ENCODE results near the gene MEGF10. TPM values are rescaled to one million over a fixed set of nuclear protein-coding genes. Genes with fewer than 3 reads are reported as not detected.

The MEGF10 gene
- total and polyA plus RNA-seq, 5 donors = 0.25 to 2.7 (median 1.1) TPM

DNA sequence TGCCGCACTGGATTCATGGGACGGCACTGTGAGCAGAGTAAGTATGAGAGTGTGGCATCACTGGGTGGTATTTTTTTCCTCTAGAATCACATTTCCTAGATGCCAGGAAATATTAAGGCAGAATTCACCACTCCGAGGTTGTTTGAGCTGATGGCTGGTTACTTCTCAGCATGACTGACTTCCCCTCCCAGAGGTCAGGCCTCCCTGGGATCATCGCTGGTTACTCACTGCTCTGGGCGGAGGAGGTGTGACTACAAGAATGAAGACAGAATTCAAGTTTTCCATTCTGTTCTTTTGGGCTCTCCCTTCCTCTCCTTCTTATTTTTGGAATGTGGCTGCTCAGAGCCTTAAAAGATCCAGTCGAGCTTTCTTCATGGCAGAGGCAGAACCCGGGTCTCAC lies 150.2 kb downstream of the MEGF10 start:
- DNase-seq = no peak
- Histone ChIP-seq H3K4me1 (ENCODE audit: control insufficient read depth, insufficient read depth, low read length) (no peaks in the 10 kb centered on the region), H3K27ac (ENCODE audit: low read length) (no peak overlapping the region), H3K9me3 (ENCODE audit: control insufficient read depth, low read length) (no peaks in the 10 kb centered on the region), H3K4me3 (ENCODE audit: low read length) (no peak overlapping the region), H3K27me3 (ENCODE audit: control insufficient read depth, insufficient read depth) (no peaks in the 10 kb centered on the region)
- WGBS = 78% methylated on average over 7 of the region's 7 CpGs
- peak in 1 of 2 donors; percentile 16 for ATAC-seq
- intact Hi-C loops (cut with DNase I) = loop anchor here in 2 of 4 donors (2.0 to 5.0 kb wide), 3 partner anchors 150 to 604 kb away; partner anchors contain the start of gene MEGF10 (in 1 of the 2)

GRCh38 chr5:127441799-127442484 lies 151.3 kb downstream of the MEGF10 start:
- 56% methylated on average over 4 of the region's 4 CpGs for WGBS
- no peak for ATAC-seq
- Histone ChIP-seq H3K9me3 (ENCODE audit: control insufficient read depth, low read length) (no peaks in the 10 kb centered on the region), H3K4me1 (ENCODE audit: control insufficient read depth, insufficient read depth, low read length) (no peaks in the 10 kb centered on the region), H3K27ac (ENCODE audit: low read length) (no peak overlapping the region), H3K4me3 (ENCODE audit: low read length) (no peak overlapping the region), H3K27me3 (ENCODE audit: control insufficient read depth, insufficient read depth) (no peaks in the 10 kb centered on the region)
- intact Hi-C loops (cut with DNase I) = loop anchor here in 3 of 4 donors (2.0 to 5.0 kb wide), 3 partner anchors 151 to 605 kb away; partner anchors contain the start of gene MEGF10 (in 2 of the 3)
- no peak for DNase-seq

- no peak overlapping the region for H3K4me3 ChIP-seq (ENCODE audit: low read length)
- no peak overlapping the region for H3K27ac ChIP-seq (ENCODE audit: low read length)
- H3K4me1 ChIP-seq (ENCODE audit: control insufficient read depth, insufficient read depth, low read length) = no peaks in the 10 kb centered on the region
- no peaks in the 10 kb centered on the region for H3K27me3 ChIP-seq (ENCODE audit: control insufficient read depth, insufficient read depth)
- DNase-seq (no peak), ATAC-seq (no peak)
- WGBS = 90% methylated on average over 1 of the region's 1 CpG
- H3K9me3 ChIP-seq (ENCODE audit: control insufficient read depth, low read length) = no peaks in the 10 kb centered on the region
- intact Hi-C loops (cut with DNase I) = loop anchor here in 2 of 4 donors (5.0 kb wide), 2 partner anchors 157 to 607 kb away; no protein-coding TSS in a partner anchor
These were observed 153.6 kb downstream of the MEGF10 start for GRCh38 chr5:127444171-127444570.

DNA sequence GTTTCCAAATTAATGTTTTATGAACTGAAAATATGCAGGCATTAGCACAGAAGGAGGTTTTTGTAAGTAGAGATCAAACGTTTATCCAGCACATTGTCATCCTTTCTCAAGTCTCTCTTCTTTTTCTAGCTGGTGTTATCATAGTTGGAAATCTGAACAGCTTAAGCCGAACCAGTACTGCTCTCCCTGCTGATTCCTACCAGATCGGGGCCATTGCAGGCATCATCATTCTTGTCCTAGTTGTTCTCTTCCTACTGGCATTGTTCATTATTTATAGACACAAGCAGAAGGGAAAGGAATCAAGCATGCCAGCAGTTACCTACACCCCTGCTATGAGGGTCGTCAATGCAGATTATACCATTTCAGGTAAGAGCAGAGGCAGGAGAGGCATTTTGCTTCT lies 154.7 kb downstream of the MEGF10 start:
- H3K4me1 ChIP-seq (ENCODE audit: control insufficient read depth, insufficient read depth, low read length) = no peaks in the 10 kb centered on the region
- intact Hi-C loops (cut with DNase I) = no loop called here
- H3K27me3 ChIP-seq (ENCODE audit: control insufficient read depth, insufficient read depth) = no peaks in the 10 kb centered on the region
- H3K9me3 ChIP-seq (ENCODE audit: control insufficient read depth, low read length) = no peaks in the 10 kb centered on the region
- WGBS = 68% methylated on average over 4 of the region's 4 CpGs
- no peak overlapping the region for H3K4me3 ChIP-seq (ENCODE audit: low read length)
- ATAC-seq = no peak
- no peak for DNase-seq
- H3K27ac ChIP-seq (ENCODE audit: low read length) = no peak overlapping the region

GRCh38 chr5:127446626-127447025 lies 156.0 kb downstream of the MEGF10 start:
- intact Hi-C loops (cut with DNase I) = no loop called here
- ATAC-seq (no peak), DNase-seq (no peak)
- WGBS = 91% methylated on average over 2 of the region's 2 CpGs
- Histone ChIP-seq H3K27ac (ENCODE audit: low read length) (no peak overlapping the region), H3K4me3 (ENCODE audit: low read length) (no peak overlapping the region), H3K4me1 (ENCODE audit: control insufficient read depth, insufficient read depth, low read length) (no peaks in the 10 kb centered on the region), H3K27me3 (ENCODE audit: control insufficient read depth, insufficient read depth) (no peaks in the 10 kb centered on the region), H3K9me3 (ENCODE audit: control insufficient read depth, low read length) (no peaks in the 10 kb centered on the region)

DNA sequence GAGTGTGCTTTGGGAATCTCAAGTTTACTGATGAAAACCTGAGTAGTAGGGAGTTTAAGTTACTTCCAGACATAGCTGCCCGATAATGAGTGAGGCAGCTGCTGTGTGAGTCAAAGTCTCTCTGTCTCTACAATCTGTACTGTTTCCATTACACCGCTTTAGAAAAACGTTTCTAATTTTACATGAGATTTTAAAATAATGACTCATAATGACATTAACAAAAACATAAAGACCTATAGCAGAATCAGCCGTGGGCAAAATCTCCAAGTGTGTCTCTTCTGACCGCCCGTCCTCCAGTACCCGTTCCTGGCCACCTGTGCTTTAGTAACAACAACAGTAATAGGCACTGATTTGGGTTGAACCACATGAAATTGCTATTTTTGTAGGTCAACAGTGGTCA lies 157.2 kb downstream of the MEGF10 start:
- no peaks in the 10 kb centered on the region for H3K27me3 ChIP-seq (ENCODE audit: control insufficient read depth, insufficient read depth)
- H3K4me1 ChIP-seq (ENCODE audit: control insufficient read depth, insufficient read depth, low read length) = no peaks in the 10 kb centered on the region
- DNase-seq (no peak), ATAC-seq (no peak)
- intact Hi-C loops (cut with DNase I) = no loop called here
- no peak overlapping the region for H3K4me3 ChIP-seq (ENCODE audit: low read length)
- H3K9me3 ChIP-seq (ENCODE audit: control insufficient read depth, low read length) = no peaks in the 10 kb centered on the region
- no peak overlapping the region for H3K27ac ChIP-seq (ENCODE audit: low read length)
- 68% methylated on average over 7 of the region's 7 CpGs for WGBS

DNA sequence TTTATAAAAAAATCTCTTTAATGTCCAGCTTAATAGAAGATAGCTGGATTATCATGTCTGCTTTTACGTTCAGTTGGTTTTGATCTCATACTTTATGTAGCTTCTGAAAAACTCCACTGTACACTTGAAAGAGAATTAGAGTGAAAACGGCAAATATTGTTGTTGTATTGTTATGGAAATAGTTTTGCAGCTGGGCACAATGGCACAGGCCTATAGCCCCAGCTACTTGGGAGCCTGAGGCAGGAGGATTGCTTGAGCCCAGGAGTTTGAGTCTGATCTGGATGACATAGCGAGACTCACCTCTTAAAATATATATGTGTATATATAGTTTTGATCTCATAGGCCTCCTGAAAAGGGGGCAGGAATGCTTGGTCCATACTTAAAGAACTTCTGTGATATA lies 159.4 kb downstream of the MEGF10 start:
- DNase-seq (no peak), ATAC-seq (no peak)
- H3K4me3 ChIP-seq (ENCODE audit: low read length) = no peak overlapping the region
- no peaks in the 10 kb centered on the region for H3K4me1 ChIP-seq (ENCODE audit: control insufficient read depth, insufficient read depth, low read length)
- no peak overlapping the region for H3K27ac ChIP-seq (ENCODE audit: low read length)
- intact Hi-C loops (cut with DNase I) = no loop called here
- H3K27me3 ChIP-seq (ENCODE audit: control insufficient read depth, insufficient read depth) = no peaks in the 10 kb centered on the region
- no peaks in the 10 kb centered on the region for H3K9me3 ChIP-seq (ENCODE audit: control insufficient read depth, low read length)
- WGBS = 89% methylated on average over 3 of the region's 3 CpGs

GRCh38 chr5:127451096-127451495 lies 160.5 kb downstream of the MEGF10 start:
- Histone ChIP-seq H3K4me3 (ENCODE audit: low read length) (no peak overlapping the region), H3K27ac (ENCODE audit: low read length) (no peak overlapping the region), H3K27me3 (ENCODE audit: control insufficient read depth, insufficient read depth) (no peaks in the 10 kb centered on the region), H3K4me1 (ENCODE audit: control insufficient read depth, insufficient read depth, low read length) (no peaks in the 10 kb centered on the region), H3K9me3 (ENCODE audit: control insufficient read depth, low read length) (no peaks in the 10 kb centered on the region)
- no peak for ATAC-seq
- intact Hi-C loops (cut with DNase I) = no loop called here
- no peak for DNase-seq
- 85% methylated on average over 4 of the region's 4 CpGs for WGBS

- ATAC-seq (no peak), DNase-seq (no peak)
- Histone ChIP-seq H3K4me1 (ENCODE audit: control insufficient read depth, insufficient read depth, low read length) (no peaks in the 10 kb centered on the region), H3K9me3 (ENCODE audit: control insufficient read depth, low read length) (no peaks in the 10 kb centered on the region), H3K4me3 (ENCODE audit: low read length) (no peak overlapping the region), H3K27me3 (ENCODE audit: control insufficient read depth, insufficient read depth) (no peaks in the 10 kb centered on the region), H3K27ac (ENCODE audit: low read length) (no peak overlapping the region)
- WGBS = 73% methylated on average over 4 of the region's 4 CpGs
- intact Hi-C loops (cut with DNase I) = no loop called here
These were observed 162.0 kb downstream of the MEGF10 start for GRCh38 chr5:127452626-127453025.

DNA sequence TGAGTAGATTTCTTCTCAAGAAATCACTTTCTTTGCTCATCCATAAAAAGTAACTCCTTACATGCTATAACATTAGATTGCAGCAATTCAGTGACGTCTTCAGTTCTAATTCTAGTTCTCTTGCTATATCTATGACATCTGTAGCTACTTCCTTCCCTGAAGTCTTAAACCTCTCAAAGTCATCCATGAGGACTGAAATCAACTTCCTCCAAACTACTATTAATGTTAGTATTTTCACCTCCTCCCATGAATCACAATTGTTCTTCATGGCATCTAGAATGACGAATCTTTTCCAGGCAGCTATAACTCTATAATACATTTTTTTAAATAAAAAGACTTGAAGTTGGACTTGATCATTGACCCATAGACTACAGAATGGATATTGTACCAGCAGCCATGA lies 180.6 kb downstream of the MEGF10 start:
- DNase-seq = no peak
- 65% methylated on average over 2 of the region's 2 CpGs for WGBS
- no peak for ATAC-seq
- H3K27ac ChIP-seq (ENCODE audit: low read length) = no peak overlapping the region
- H3K9me3 ChIP-seq (ENCODE audit: control insufficient read depth, low read length) = no peaks in the 10 kb centered on the region
- H3K27me3 ChIP-seq (ENCODE audit: control insufficient read depth, insufficient read depth) = no peaks in the 10 kb centered on the region
- intact Hi-C loops (cut with DNase I) = no loop called here
- no peak overlapping the region for H3K4me3 ChIP-seq (ENCODE audit: low read length)
- no peaks in the 10 kb centered on the region for H3K4me1 ChIP-seq (ENCODE audit: control insufficient read depth, insufficient read depth, low read length)

- Histone ChIP-seq H3K9me3 (ENCODE audit: control insufficient read depth, low read length) (no peaks in the 10 kb centered on the region), H3K4me1 (ENCODE audit: control insufficient read depth, insufficient read depth, low read length) (no peaks in the 10 kb centered on the region), H3K4me3 (ENCODE audit: low read length) (no peak overlapping the region), H3K27me3 (ENCODE audit: control insufficient read depth, insufficient read depth) (no peaks in the 10 kb centered on the region), H3K27ac (ENCODE audit: low read length) (no peak overlapping the region)
- DNase-seq (no peak), ATAC-seq (no peak)
- WGBS = 95% methylated on average over 3 of the region's 3 CpGs
- intact Hi-C loops (cut with DNase I) = no loop called here
These were observed 182.1 kb downstream of the MEGF10 start for GRCh38 chr5:127472700-127473099.

DNA sequence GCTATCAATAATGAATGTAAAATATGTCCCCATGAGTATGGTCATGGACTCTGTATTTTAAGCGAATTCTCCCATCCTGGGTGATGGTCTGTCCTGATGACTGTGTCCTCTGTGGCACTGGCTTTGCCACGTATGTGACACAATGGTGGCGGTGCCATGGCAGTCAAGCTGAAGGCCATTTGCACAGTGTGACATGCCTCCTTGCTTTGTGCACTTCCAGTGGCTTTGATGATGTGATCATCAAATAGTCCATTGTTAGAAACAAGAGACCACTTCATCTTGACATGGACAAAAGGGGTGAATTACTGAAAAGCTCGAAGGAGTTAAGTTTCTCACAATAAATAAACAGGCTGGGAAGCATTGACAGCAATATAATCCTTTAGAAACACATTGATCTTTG lies 195.9 kb downstream of the MEGF10 start:
- Histone ChIP-seq H3K9me3 (ENCODE audit: control insufficient read depth, low read length) (no peaks in the 10 kb centered on the region), H3K27me3 (ENCODE audit: control insufficient read depth, insufficient read depth) (no peaks in the 10 kb centered on the region), H3K4me3 (ENCODE audit: low read length) (no peak overlapping the region), H3K27ac (ENCODE audit: low read length) (no peak overlapping the region), H3K4me1 (ENCODE audit: control insufficient read depth, insufficient read depth, low read length) (no peaks in the 10 kb centered on the region)
- ATAC-seq (no peak), DNase-seq (no peak)
- WGBS = 86% methylated on average over 4 of the region's 4 CpGs
- intact Hi-C loops (cut with DNase I) = no loop called here
